GM23338 (cell line): ENCODE measurements around the gene MBD2.

ENCODE experiments used
- CREB1 ChIP-seq: fragments of 250-450 bp; sonication (Bioruptor Pico); IDR thresholded peaks from 2 replicates; pipeline ENCODE4 v1.5.0; 2020; ENCODE audit warnings: low read depth, mild to moderate bottlenecking, moderate library complexity
- EZH2 ChIP-seq: fragments of 200-600 bp; sonication (generic); IDR thresholded peaks from one replicate; pipeline ENCODE4 v1.8.0; 2017; ENCODE audit warnings: antibody characterized with exemption, mild to moderate bottlenecking, low read depth; ENCODE audit not compliant: unreplicated experiment
- EZH2phosphoT487 ChIP-seq: fragments of 200-600 bp; sonication (generic); IDR thresholded peaks from one replicate; pipeline ENCODE4 v1.8.1; 2018; ENCODE audit warnings: antibody characterized with exemption; ENCODE audit not compliant: unreplicated experiment
- JUNB ChIP-seq: IDR thresholded peaks from one replicate; pipeline ENCODE4 v1.6.1; 2016; ENCODE audit warnings: antibody characterized with exemption; ENCODE audit not compliant: unreplicated experiment
- POLR2AphosphoS5 ChIP-seq: IDR thresholded peaks from 2 replicates; pipeline ENCODE4 v1.6.1; 2016; ENCODE audit warnings: antibody characterized with exemption, low read depth
- ZNF114 ChIP-seq: fragments of 250-450 bp; sonication (Bioruptor Pico); IDR thresholded peaks from 2 replicates; pipeline ENCODE4 v1.5.0; 2020; ENCODE audit warnings: mild to moderate bottlenecking, moderate library complexity
- ZNF331 ChIP-seq: fragments of 250-450 bp; sonication (Bioruptor Pico); IDR thresholded peaks from 2 replicates; pipeline ENCODE4 v1.5.0; 2020; ENCODE audit warnings: low read depth, mild to moderate bottlenecking, moderate library complexity
- TF ChIP-seq, protein P1 (sequence below), 2 experiments: fragments of 200-600 bp in 1 of 2; sonication (generic) in 1 of 2; conservative IDR thresholded peaks; 2 replicates each; pipeline versions ENCODE4 v1.5.1 to v1.6.1; 2016 to 2017; ENCODE audit warnings: antibody characterized with exemption in 2 of 2, low read depth in 2 of 2, mild to moderate bottlenecking in 2 of 2, moderate library complexity in 1 of 2
- TF ChIP-seq, protein P2 (sequence below): IDR thresholded peaks from one replicate; pipeline ENCODE4 v1.6.1; 2018; ENCODE audit warnings: antibody characterized with exemption; ENCODE audit not compliant: unreplicated experiment
- TF ChIP-seq, protein P3 (sequence below): IDR thresholded peaks from 2 replicates; pipeline ENCODE4 v1.6.1; 2016; ENCODE audit warnings: antibody characterized with exemption

DNA sequence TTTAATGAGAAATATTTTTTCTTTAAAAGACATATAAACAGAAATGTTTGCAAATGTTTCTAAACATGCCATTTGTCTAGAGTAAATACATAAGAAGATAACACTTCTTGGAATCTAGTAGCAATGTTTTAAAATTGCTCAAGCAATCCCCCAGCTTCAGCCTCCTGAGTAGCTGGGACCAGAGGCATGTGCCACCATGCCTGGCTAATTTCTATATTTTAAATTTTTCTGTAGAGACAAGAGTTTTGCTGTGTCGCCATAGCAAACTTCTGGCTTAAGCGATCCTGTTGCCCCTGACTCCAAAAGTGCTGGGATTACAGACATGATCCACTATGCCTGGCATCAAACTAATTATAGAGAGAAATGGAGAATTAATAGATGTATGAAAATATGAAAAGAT lies 14.6 kb upstream of the MBD2 start:
- TF ChIP-seq, protein P1, sequence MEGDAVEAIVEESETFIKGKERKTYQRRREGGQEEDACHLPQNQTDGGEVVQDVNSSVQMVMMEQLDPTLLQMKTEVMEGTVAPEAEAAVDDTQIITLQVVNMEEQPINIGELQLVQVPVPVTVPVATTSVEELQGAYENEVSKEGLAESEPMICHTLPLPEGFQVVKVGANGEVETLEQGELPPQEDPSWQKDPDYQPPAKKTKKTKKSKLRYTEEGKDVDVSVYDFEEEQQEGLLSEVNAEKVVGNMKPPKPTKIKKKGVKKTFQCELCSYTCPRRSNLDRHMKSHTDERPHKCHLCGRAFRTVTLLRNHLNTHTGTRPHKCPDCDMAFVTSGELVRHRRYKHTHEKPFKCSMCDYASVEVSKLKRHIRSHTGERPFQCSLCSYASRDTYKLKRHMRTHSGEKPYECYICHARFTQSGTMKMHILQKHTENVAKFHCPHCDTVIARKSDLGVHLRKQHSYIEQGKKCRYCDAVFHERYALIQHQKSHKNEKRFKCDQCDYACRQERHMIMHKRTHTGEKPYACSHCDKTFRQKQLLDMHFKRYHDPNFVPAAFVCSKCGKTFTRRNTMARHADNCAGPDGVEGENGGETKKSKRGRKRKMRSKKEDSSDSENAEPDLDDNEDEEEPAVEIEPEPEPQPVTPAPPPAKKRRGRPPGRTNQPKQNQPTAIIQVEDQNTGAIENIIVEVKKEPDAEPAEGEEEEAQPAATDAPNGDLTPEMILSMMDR (conservative IDR thresholded peaks at IDR 0.05; ENCODE audit: low read depth in 2 of 2): no peak
- no peak for TF ChIP-seq POLR2AphosphoS5
- TF ChIP-seq EZH2: no peak
- no peak for TF ChIP-seq CREB1 (CRISPR knock-in tag)
- TF ChIP-seq ZNF114: no peak
- no peak for TF ChIP-seq EZH2phosphoT487
- TF ChIP-seq, protein P2, sequence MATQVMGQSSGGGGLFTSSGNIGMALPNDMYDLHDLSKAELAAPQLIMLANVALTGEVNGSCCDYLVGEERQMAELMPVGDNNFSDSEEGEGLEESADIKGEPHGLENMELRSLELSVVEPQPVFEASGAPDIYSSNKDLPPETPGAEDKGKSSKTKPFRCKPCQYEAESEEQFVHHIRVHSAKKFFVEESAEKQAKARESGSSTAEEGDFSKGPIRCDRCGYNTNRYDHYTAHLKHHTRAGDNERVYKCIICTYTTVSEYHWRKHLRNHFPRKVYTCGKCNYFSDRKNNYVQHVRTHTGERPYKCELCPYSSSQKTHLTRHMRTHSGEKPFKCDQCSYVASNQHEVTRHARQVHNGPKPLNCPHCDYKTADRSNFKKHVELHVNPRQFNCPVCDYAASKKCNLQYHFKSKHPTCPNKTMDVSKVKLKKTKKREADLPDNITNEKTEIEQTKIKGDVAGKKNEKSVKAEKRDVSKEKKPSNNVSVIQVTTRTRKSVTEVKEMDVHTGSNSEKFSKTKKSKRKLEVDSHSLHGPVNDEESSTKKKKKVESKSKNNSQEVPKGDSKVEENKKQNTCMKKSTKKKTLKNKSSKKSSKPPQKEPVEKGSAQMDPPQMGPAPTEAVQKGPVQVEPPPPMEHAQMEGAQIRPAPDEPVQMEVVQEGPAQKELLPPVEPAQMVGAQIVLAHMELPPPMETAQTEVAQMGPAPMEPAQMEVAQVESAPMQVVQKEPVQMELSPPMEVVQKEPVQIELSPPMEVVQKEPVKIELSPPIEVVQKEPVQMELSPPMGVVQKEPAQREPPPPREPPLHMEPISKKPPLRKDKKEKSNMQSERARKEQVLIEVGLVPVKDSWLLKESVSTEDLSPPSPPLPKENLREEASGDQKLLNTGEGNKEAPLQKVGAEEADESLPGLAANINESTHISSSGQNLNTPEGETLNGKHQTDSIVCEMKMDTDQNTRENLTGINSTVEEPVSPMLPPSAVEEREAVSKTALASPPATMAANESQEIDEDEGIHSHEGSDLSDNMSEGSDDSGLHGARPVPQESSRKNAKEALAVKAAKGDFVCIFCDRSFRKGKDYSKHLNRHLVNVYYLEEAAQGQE: no peak
- no peak for TF ChIP-seq ZNF331
- no peak for TF ChIP-seq JUNB
- TF ChIP-seq, protein P3, sequence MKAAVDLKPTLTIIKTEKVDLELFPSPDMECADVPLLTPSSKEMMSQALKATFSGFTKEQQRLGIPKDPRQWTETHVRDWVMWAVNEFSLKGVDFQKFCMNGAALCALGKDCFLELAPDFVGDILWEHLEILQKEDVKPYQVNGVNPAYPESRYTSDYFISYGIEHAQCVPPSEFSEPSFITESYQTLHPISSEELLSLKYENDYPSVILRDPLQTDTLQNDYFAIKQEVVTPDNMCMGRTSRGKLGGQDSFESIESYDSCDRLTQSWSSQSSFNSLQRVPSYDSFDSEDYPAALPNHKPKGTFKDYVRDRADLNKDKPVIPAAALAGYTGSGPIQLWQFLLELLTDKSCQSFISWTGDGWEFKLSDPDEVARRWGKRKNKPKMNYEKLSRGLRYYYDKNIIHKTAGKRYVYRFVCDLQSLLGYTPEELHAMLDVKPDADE: no peak
